ENCODE measurements around the gene SIGMAR1.

- TF ChIP-seq, protein P1, sequence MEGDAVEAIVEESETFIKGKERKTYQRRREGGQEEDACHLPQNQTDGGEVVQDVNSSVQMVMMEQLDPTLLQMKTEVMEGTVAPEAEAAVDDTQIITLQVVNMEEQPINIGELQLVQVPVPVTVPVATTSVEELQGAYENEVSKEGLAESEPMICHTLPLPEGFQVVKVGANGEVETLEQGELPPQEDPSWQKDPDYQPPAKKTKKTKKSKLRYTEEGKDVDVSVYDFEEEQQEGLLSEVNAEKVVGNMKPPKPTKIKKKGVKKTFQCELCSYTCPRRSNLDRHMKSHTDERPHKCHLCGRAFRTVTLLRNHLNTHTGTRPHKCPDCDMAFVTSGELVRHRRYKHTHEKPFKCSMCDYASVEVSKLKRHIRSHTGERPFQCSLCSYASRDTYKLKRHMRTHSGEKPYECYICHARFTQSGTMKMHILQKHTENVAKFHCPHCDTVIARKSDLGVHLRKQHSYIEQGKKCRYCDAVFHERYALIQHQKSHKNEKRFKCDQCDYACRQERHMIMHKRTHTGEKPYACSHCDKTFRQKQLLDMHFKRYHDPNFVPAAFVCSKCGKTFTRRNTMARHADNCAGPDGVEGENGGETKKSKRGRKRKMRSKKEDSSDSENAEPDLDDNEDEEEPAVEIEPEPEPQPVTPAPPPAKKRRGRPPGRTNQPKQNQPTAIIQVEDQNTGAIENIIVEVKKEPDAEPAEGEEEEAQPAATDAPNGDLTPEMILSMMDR (IDR thresholded peaks at IDR 0.05 in 8 of 11, conservative IDR thresholded peaks at IDR 0.05 in 3 of 11) = no peak
- no peak for TF ChIP-seq POLR2A (IDR thresholded peaks at IDR 0.05)
Measured at GRCh38 chr9:34654323-34655051, 16.9 kb upstream of the SIGMAR1 start.

Measured in spleen (tissue), 7 donors.